Measurements from ENCODE around the gene TBC1D8.
A peak's percentile ranks its signal among the peaks of the same experiment; 100 is the strongest.

TBC1D8 gene

DNA sequence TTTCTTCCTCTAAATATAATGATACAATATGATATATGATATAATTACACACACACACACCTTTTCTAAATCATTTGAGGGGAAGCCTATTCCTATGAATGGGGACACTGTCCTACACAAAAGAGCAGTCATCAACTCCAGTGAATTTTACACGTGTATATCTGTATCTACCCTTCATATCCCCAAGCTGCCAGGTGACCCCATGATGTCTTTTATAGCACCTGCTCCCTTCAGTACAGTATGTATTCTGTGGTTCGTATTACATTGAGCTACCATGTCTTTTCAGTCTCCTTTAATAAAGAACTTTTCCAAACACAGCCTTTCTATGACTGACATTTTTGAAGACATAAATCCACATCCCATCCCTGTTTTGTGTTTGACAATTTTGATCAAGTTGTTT is 19.0 kb downstream of the TBC1D8 start:
- DNase-seq, result no peak

DNA sequence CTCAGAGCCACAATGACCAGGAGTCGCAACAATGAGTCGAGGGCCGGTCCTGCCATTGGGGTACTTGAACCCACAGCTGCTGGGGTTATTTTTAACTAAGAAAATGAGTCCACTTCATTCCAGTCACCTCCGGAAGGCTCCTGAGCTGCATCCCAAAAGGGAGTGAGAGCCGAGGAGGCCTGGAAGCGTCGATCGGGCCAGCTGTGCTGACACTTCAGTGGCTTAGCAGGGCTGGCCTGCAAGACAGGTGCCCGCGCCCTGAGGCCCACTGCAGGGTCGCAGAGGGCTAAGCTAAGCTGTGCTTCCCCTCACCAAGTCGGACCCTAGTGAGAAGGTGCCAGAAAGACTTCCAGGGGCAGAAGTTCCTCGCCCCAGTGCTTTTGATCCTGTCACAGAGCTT is 21.1 kb downstream of the TBC1D8 start:
- no peak for DNase-seq

DNA sequence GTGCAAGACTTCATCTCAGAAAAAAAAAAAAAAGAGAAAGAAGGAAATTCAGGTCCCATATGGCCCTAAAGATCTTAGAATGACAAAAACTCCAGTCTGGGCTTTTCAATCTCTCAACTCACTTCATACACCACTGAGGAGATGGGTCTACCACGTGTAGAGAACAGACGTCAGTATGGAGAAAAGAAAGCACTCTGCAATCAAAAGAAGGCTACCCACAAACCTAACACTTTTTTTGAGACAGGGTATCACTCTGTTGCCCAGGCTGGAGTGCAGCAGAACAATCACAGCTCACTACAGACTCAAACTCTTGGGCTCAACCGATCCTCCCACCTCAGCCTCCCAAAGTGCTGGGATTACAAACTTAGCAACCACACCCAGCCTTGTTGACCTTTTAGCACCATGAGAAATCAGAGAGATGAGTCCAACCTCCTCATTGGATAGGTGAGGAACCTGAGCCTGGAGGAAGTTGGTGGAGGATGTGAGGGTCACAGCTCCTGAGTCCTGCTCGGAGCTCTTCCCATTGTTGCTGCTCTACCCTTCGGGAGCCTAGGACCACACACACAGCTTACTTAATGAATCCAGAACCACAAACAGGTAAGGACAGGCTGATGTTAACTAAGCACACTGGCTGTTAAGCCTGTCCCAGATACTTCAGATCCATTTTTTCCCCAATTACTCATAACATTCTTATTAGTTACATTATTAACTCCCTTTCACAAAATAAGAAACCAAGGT is 23.7 kb downstream of the TBC1D8 start:
- DNase-seq, result no peak

DNA sequence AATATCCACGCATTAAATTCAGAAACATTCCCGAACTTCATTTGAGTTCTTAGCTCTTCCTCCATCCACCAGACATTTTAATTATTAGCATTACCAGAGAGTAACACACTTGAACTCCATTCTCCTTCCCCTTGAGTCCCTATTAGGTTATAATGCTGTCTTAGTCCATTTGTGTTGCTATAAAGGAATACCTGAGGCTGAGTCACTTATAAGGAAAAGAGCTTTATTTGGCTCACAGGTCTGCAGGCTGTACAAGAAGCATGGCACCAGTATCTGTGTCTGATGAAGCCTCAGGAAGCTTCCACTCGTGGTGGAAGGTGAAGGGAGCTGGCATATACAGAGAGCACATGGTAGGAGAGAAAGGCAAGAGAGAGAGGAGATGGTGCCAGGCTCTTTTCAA is 25.4 kb downstream of the TBC1D8 start:
- no peak for DNase-seq

DNA sequence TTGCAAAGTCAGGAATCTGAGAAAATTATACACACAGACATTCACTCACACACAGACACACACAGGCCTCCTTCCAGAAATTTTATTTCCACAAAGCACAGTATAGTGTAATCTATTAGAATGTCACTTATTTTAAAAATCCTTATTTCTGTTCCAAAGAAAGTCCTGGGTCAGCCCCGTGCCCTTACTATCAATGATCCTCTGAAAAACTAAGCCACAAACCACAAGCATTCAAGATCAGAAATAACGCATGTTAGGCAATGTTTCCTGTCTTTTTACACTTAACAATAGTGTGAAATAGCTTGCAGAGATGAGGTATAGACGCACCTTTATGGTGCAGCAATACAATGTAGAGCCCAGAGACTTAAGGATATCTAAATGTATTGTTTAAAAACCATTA is 25.8 kb downstream of the TBC1D8 start:
- no peak for DNase-seq

DNA sequence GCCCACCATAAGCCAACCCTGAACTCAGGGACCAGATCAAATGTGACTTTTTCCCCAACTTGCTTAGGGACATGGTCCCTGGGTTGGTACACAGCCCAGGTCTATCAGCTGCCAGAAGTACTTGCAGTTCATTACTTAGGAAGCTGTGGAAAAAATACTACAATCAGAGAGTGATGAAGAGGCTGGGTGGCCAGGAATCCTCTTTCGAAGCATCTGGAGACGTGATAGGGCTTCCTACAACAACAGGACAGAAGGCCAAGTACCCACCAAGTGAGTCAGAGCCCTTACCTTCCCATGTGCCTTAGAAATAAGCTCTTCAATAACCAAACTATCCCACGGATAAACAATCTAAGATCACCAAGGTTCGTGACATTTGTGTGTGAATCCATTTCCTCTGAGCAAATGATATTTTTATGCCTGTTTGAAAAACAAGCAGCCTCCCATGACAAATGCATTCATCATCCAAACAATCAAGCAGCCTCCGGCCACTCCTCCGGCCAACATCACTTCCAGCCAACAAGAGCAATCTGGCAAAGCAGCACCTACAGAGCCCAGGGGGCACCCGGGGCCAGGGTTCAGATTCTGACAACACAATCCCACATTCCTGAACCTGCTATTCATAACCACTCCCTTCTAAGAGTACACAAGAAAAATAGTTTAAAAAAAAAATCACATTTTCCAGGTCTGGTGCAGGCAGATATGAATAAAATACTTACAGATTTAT is 26.4 kb downstream of the TBC1D8 start:
- DNase-seq, result no peak

DNA sequence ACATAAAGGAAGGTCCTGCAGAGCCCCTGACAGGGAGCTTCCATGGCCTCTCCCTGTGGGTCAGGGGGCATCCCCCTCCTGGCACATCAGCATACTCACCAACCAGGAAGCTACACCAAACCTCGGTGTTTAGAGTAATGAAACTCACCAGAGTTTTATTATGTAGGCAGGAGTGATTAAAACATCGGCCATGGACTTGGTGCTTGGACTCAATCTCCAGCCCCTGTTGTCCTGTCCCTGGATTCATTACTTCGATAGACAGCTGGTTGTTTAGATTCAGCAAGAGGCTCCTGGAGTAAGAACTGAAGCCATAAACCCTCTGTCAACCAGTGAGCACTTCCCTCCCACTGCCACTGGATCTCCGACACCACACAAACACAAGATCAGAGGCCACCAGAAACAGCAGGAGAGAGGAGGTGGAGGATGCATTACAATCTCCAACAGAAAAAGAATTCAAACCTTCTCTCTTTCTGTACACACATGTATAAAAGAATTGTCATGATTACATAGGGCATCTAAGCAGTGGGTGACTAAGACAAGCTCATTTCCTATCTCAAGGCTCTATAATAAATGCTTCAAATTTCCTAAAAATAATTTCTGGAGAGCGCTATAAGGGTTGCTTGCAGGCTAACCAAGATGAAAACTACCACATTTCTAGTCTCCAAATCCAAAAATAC is 27.2 kb downstream of the TBC1D8 start:
- no peak for DNase-seq

DNA sequence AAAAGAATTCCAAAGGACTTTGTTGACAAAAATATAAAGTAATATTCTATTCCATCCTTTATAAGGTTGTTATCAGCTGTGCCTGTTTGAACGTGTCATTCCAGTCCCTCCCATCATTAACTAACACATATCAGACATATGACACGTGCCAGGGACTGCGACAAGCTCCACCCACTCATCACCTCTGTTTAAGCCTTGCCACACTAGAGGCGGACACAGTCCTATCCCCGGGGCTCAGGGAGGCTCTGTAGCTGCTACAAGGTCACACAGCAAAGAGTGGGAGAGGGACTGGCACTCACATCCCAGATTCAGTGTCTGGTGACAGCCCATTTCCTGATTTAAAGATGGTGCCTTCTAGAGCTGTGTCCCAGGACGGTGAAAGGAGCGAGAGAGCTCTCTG is 30.0 kb downstream of the TBC1D8 start:
- DNase-seq, result no peak

DNA sequence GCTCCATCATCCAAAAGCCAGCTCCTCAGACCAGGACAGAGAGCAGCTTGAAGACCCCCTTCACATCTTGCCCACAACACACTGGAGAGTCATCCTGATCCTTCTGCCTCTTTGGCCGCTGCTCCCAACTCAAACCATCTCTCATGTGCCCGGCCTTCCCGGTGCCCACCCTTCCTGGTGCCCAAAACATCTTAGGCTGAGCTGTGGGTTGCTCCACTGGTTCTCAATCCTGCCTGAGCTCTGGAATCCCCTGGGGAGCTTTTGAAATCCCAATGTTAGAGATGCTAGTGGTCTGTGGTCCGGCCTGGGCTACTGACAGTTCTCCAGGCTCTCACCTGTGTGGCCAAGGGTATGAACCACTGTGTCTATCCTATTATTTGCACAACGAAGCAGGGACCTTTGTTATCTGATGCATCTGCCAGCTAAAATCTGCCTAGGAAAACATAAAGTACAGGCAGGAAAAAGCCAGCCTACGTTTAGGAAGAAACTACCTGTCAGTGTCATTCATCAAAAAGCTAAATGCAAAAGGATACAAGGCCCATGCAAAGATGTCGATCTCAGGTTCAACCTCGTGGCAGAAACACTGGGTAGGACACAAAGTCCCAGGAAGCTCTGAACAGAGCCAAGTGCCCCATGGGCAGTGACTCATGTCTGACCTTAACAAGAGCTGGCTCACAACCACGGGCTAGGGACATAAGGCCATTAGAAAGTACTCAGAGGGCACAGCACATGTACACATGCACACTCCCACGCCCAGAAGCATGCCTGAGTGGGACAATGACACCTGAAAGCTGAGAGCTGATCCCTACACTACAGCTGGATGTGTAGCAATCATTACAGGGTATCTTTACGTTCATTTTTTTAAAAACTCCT is 30.8 kb downstream of the TBC1D8 start:
- no peak for DNase-seq

DNA sequence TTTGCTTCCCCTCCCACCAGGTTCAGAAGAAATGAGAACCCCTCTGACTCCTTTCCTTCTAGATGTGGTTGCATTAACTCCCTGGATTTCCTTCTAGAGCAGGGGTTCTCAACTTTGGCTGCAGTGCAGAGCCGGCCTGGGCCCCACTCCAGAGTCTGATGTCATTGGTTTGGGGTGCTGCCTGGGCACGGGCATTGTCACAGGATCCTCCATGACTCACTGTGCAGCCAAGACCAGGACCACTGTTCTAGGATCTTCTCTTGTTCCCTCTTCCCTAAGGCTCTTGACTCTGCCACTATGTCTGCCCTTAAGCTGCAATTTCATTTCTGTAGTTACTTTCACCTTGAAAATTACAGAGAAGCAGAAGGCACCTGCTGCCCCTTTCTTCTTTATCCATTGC is 31.8 kb downstream of the TBC1D8 start:
- DNase-seq, result no peak

DNA sequence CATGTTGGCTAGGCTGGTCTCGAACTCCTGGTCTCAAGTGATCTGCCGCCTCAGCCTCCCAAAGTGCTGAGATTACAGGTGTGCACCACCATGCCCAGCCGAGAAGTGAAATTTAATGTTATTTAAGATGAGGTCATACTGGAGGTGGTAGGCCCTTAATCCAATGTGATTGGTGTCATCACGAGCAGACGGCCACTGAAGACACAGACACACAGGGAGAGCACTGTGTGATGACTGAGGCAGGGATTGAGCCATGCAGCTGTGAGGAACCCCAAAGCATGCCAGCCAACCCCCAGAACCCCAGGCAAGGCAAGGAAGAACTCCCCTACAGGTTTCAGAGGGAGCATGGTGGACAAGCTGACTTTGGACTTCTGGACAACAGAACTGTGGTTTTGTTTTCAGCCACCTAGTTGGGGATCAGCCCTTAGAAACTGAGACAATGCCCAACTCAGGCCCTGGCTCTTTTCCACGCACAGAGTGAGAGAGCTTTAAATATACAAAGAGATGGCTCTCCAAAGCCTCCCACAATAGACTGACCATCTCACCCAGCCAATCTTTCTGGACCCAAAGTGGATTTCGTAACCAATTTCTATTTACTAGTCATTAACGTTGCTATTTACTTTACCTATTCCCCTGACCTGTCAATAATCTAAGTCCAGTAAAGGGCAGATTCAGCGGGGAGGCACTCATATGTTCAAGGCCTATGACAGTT is 34.2 kb downstream of the TBC1D8 start:
- no peak for DNase-seq

DNA sequence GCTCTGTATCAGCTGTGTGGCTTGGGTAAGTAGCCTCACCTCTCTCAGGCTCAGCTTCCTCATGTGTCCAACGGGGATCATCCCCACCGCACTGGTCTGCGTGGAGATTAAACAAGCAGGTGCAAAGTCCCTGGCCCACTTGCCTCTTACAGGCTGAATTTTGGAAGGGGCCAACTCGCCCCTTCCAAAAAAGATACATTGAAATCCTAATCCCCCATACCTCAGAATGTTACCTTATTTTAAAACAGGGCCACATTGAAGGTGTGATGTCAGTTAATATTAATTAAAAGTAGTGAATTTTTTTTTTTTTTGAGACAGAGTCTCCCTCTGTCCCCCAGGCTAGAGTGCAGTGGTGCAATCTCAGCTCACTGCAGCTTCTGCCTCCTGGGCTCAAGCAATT is 34.8 kb downstream of the TBC1D8 start:
- DNase-seq, result no peak

DNA sequence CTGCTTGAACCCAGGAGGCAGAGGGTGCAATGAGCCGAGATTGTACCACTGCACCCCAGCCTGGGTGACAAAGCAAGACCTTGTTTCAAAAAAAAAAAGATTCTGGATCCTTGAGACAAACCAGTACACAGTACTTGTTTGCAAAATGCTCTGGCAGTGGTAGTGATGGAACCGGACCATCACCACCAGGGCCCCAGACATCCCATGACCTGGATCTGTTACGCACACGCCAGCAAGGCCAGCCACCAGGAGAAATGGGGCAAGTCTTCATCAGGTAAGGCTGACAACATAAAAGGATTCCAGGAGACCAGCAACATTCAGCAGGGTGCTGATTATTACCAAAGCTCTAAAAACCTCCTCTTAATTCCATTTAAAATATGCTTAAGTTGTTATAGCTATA is 35.5 kb downstream of the TBC1D8 start:
- DNase-seq, result no peak

DNA sequence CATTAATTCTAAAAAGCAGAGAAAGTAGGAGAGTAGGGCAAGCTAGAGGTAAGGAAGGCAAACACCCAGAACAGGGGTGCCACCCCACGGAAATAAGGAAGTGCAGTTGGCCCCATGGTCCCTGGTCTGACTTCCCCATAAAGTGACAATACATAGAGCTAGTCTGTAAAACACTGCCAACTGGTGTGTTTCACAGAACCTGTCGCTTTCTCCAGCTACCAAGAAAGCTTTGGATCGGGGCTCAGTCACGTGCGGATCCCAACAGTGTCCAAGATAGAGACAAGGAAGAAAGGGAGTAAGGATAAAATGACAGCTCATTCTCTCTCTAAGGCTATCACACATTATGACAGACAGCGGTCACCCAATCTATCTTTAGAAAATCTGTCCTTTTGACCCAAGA is 36.4 kb downstream of the TBC1D8 start:
- DNase-seq, result no peak

DNA sequence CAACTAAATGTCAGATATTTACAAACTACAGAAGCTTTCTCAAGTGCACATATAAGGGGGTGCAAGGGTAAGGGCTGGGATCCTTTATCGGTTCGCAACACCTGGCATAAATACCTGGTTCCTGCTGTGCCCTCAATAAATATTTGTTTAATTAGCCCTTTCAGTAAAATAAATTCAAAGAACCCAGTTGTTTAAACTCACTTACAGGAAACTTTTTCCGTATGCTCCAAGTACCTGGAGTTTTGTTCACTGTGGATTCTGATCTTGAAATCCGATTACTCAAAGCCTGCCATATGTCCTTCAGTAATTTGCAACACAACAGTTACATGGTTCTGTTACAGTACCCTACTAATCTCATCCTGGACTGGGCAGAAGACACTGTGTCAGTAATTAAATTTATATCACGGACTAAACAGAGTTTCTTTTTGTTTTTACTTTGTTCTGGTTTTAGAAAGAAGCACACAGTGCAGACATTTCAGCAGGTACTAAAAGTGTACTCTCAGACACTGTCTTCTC is 36.9 kb downstream of the TBC1D8 start:
- DNase-seq, result peak; percentile 12

DNA sequence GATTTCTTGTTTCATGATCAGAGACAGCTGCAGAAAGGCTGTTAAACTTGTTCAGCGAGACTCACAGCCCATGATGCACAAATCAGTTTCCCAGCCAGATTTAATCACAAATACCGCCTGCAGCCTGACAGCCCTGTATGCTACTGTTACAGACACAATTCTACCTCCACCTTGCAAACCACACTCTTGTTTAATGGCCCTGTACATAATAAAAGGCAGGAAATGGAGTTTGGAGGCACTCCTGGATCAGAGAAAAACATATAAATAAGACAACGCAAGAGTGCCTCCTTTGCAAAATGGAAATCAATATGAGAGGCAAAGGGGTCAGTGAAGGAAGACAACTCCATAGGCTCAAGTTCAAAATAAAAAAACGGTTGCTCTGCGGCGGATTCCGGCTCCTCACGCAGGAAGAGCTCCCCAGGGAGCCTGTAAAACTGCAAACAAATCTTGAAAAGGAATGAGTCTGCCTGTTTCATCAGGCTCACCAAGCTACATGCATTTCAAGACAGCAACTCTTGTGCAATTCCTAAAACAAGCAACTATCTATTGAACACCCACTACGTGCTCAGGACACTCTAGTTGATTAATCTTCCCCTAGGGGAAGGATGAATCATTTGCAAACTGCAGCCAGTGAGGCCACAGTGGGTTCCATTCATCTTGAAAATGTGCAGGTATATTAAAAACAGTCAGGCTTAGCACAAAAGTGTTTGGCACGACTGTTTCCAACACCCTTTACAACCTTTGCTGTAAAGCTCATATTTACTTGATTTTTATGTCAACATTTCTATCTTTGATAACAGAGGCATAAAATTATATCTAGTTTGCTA is 37.5 kb downstream of the TBC1D8 start:
- peak; percentile 84 for DNase-seq

DNA sequence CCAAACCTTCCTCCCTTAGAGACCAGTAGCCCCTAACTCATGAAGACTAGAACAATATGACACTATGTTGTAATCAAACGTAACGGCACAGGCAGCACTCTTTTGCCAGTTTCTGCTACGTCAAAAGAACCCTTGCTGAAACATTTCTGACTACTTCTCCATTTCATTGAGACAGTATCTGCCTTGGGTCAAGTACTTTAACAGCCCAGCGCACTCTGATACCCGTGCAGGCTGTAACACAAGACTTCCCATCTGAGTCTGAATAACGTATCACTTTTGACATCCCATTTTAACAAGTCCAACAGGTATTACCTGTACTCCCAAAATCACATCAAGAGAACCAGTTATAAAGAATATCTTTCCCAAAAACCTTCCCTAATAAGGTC is 38.4 kb downstream of the TBC1D8 start:
- no peak for DNase-seq

DNA sequence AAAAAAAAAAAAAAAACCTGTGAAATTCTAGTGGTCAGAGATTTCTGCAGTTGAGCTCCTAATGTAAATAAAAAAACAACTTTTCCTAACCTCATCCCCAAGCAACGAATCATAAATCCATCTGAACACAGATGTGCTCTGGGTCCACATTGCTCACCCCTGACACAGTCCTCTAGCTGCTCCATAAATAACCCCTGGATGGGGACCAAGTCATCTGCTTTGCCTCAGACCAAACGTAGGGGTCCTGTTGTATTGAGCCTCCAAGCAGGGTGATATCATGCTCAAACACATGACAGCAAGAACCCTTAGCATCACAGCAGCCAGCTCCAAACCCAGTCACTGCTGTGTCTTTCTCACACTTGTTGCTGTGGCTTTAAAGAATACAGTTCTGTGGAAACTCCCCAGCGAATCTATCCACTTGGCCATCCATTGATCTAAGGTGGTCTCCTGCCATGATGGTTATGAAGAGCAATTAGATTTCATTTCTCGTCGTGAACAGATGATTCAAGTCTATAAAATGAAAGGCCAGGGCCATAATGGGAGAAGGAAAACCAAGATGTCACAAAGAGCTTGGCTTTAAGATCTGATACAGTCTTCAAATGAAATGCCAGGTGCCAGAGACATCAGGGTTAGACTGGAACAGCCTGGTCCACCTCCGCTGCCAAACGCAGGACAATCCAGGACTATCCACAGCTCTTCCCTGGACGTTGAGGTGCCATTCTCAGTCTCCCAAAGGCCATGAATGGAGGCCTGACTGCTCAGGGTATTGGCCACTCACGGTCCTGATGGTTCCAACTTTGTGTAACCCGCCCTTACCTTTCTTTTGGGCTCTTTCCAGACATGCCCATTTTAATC is 39.0 kb downstream of the TBC1D8 start:
- DNase-seq, result no peak

DNA sequence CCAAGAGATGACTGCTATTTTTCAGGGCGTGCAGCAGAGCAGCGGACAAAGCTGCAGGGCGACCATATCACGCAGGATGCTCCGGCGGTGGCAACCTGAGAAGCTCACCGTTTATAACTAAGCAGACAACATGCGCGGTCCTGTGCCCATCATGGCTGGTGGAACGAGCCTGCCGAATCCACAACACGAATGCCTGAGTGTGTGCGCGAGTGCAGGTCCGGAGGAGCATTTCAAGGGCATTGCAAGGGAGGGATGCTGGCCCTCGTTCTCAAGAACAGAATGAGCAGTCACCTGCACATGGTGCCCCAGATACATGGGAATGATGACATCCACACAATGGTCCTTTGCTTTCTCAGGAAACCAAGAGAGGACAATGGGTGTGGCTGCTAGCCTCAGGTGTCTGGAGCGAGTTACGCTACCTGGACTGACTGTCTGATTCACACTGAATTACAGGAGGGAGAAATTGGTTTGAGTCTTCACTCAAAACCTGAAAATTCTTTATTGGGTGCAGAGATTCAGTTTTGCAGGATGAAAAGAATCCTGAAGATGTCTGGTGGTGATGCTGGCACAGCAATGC is 39.8 kb downstream of the TBC1D8 start:
- no peak for DNase-seq

Measured in NCI-H345 (cell line).